GM12875 (cell line): ENCODE results near the gene DZANK1.

Experiments used
- H3K4me3 ChIP-seq: one replicate; pipeline ENCODE4 v1.5.1; 2011; ENCODE audit warnings: low read depth, low read length, control low read depth
- TF ChIP-seq, protein P1 (sequence below): IDR thresholded peaks from 2 replicates; pipeline ENCODE4 v1.5.1; 2011; ENCODE audit warnings: low read depth, mild to moderate bottlenecking, control low read depth, inconsistent platforms, low read length, moderate library complexity, borderline replicate concordance; ENCODE audit not compliant: insufficient read depth

Gene DZANK1

DNA sequence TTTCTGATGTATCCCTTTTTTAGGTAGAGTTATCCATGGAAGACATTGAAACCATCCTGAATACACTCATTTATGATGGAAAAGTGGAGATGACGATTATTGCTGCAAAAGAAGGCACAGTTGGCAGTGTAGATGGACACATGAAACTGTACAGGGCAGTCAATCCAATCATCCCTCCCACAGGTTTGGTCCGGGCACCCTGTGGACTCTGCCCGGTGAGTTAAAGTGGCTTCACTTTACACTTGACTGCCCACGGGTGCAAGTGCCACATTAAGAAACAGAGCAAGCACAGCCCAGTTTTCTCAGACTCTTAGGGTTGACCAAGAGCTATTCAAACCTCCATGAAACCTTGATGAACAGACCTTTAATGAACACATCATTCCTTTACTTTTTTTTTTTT, 14.8 kb upstream of the DZANK1 start:
- TF ChIP-seq, protein P1, sequence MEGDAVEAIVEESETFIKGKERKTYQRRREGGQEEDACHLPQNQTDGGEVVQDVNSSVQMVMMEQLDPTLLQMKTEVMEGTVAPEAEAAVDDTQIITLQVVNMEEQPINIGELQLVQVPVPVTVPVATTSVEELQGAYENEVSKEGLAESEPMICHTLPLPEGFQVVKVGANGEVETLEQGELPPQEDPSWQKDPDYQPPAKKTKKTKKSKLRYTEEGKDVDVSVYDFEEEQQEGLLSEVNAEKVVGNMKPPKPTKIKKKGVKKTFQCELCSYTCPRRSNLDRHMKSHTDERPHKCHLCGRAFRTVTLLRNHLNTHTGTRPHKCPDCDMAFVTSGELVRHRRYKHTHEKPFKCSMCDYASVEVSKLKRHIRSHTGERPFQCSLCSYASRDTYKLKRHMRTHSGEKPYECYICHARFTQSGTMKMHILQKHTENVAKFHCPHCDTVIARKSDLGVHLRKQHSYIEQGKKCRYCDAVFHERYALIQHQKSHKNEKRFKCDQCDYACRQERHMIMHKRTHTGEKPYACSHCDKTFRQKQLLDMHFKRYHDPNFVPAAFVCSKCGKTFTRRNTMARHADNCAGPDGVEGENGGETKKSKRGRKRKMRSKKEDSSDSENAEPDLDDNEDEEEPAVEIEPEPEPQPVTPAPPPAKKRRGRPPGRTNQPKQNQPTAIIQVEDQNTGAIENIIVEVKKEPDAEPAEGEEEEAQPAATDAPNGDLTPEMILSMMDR, result no peak
- H3K4me3 ChIP-seq, result no peak overlapping the region

DNA sequence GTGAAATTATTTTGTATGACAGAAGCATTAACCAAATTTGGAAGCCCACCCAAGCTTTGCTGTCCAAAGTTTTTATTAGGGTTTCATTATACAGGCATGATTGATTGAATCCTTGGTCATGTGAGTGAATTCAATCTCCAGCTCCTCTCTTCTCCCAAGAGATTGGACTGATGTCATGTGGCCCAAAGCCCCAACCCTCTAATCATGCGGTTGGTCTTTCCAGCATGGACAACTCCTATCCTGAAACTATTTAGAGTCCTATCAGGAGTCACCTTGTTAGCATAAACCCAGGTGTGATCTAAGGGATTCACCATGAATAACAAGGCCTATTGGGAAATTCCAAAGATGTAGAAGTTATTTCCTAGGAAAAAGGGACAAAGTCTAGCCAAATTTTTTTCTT, 11.0 kb upstream of the DZANK1 start:
- H3K4me3 ChIP-seq, result no peak overlapping the region
- TF ChIP-seq, protein P1, result no peak

DNA sequence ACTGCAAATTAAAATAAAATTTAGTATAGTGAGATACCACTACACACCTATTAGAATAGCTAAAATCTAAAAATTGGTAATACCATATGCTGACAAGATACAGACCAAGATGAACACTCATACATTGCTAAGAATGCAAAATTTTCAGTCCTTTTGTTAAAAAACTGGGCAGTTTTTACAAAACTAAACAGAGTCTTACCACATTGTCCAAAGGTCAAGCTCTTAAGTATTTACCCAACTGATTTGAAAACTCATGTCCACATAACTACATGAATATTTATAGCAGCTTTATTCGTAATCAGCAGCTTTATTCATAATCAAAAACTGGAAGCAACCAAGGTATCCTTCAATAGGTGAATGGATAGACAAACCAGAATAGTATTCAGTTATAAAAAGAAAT, 10.4 kb upstream of the DZANK1 start:
- TF ChIP-seq, protein P1, result no peak

DNA sequence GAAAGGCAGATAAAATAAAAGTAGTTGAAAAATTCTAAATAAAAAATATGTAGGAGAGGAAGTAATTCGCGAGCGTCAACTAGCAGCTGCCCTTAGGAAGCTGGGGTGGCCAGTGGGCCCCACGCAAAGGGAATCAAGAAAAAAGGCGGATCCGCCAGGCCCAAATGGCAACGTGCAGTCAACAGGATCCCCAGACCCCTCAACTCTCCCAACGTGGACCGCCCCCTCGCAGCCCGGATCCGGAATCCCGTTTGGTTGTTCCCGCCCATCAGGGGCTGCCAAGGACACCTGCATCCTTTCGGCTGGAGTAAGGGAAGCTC, 296 bp downstream of the DZANK1 start:
- peak overlapping the region; percentile 65 for H3K4me3 ChIP-seq

More for the DNA sequence above, 10.4 kb upstream of the DZANK1 start:
- no peak overlapping the region for H3K4me3 ChIP-seq

DNA sequence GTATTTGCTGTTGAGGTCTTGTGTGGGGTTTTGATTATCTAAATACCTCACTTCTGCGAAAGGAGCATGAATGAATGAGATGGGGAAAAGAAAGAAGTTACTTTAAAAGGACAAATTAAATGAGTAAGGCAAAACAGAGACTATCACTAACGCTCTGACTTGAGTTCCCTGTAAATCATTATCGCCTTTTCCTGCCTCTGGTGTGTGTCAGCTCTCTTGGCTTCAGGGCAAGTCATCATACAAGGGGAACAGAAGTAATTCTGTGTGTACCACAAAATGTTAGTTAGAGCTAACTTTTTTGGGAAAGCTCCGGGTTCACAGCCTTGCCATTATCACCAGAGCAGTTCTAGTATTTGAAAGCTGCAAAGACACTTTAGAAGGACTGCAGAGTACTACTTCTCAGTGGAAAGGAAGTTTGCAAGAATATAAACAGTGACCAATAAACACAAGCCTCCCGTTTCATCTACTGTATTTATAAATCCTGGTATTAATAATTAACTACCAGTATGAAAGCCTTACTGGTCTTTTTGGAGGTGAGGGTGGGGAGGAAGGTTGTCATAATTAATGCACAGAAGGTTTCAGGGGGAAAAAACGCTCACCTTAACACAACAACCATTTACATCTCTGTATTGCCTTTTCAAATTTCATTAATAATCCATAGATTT, 1.2 kb downstream of the DZANK1 start:
- no peak overlapping the region for H3K4me3 ChIP-seq
- TF ChIP-seq, protein P1, result no peak

More for the DNA sequence above, 296 bp downstream of the DZANK1 start:
- TF ChIP-seq, protein P1, result no peak

DNA sequence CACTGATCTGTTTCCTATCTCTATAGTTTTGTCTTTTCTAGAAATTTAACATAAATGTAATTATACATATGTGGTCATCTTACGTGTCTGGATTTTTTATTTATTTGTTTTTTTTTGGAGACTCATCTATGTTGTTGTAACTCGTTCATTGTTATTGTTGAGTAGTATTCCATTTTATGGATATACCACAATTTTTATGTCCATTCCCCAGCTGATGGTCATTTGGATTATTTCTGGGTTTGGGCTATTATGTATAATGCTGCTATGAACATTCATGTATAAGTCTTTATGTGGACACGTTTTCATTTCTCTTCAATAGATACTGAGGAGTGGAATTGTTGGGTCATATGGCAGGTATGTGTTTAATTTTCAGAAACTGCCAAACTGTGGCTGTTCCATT, 10.2 kb downstream of the DZANK1 start:
- TF ChIP-seq, protein P1, result no peak
- H3K4me3 ChIP-seq, result no peak overlapping the region

DNA sequence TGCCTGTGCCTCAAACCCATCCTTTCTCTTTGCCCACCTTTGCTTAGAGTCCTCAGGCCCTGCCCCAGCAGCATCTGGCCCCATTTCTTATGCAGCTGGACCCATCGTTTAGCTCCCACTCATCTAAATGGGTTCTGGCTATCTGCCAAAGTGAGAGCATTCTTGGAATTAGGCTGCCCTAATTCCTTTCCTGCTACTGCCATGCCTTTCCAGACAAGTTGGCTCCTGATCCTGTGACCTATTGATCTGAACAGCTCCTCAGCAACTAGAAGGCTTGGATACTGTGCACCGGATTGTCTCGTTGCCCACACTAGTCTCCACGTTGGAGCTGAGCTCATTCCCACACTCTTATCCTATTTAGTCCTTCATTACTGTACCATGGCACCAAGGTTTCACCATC, 22.9 kb downstream of the DZANK1 start:
- TF ChIP-seq, protein P1, result no peak
- H3K4me3 ChIP-seq, result no peak overlapping the region
